Measurements from ENCODE around the gene ZCCHC3.

DNA sequence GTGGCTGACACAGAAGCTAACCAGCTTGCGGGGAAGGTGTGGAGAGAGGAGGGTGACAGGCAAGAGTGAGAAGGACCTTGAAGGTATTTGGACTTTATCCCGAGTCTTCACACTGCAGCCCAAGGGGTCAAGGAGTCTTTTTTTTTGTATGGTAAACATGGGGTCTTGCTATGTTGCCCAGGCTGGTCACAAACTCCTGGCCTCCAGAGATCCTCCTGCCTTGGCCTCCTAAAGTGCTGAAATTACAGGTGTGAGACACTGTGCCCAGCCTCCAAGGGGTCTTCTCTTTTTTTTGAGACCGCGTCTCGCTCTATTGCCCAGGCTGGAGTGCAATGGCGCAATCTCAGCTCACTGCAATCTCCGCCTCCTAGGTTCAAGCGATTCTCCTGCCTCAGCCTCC lies 37.2 kb downstream of the ZCCHC3 start:
- TF ChIP-seq, protein P1, sequence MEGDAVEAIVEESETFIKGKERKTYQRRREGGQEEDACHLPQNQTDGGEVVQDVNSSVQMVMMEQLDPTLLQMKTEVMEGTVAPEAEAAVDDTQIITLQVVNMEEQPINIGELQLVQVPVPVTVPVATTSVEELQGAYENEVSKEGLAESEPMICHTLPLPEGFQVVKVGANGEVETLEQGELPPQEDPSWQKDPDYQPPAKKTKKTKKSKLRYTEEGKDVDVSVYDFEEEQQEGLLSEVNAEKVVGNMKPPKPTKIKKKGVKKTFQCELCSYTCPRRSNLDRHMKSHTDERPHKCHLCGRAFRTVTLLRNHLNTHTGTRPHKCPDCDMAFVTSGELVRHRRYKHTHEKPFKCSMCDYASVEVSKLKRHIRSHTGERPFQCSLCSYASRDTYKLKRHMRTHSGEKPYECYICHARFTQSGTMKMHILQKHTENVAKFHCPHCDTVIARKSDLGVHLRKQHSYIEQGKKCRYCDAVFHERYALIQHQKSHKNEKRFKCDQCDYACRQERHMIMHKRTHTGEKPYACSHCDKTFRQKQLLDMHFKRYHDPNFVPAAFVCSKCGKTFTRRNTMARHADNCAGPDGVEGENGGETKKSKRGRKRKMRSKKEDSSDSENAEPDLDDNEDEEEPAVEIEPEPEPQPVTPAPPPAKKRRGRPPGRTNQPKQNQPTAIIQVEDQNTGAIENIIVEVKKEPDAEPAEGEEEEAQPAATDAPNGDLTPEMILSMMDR (IDR thresholded peaks at IDR 0.05; ENCODE audit: low read depth, low read length, missing input control), result no peak
- TF ChIP-seq, protein P2, sequence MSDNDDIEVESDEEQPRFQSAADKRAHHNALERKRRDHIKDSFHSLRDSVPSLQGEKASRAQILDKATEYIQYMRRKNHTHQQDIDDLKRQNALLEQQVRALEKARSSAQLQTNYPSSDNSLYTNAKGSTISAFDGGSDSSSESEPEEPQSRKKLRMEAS (IDR thresholded peaks at IDR 0.05), result no peak
- TF ChIP-seq GABPA (IDR thresholded peaks at IDR 0.05 in 1 of 2, conservative IDR thresholded peaks at IDR 0.05 in 1 of 2) (no peak), YY1 (IDR thresholded peaks at IDR 0.05) (no peak), SP1 (IDR thresholded peaks at IDR 0.05) (no peak), JUND (IDR thresholded peaks at IDR 0.05) (no peak)

Data from liver (tissue), 3 donors.